ENCODE results near the gene HIKESHI. TPM values are rescaled to one million over a fixed set of nuclear protein-coding genes. Genes with fewer than 3 reads are reported as not detected.
"Not testable (repeated sequence)": the region's sequence is repeated elsewhere in the genome, so short reads cannot be mapped to it uniquely, and the experiment has no call there.

The HIKESHI gene
- total RNA-seq, 2 donors from 2014 or later: 67.5 to 76.3 TPM

DNA sequence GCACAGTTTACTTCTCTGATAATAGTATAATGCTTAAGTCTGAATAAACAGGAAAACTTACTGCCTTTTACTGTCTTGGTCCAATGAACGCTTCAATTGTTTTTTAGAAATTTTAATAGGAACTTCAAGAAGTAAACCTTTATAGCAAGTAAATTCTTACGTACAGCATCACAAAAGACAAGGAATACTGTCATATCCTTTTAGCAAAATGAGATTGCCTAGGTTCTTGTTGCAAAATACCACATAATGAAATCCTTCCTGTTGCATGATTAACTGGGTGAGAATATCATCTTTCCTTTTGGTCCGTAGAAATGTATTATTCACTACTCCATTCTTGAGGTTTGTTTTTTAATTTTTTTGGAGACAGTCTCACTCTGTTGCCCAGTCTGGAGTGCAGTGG is 22.3 kb upstream of the HIKESHI start:
- H3K9ac ChIP-seq (ENCODE audit: extremely low read depth, low read length, poor library complexity, severe bottlenecking): no peak overlapping the region
- H3K27me3 ChIP-seq (ENCODE audit: control insufficient read depth, insufficient read depth, low read length, poor library complexity, severe bottlenecking): no peaks in the 10 kb centered on the region
- H3K9me3 ChIP-seq (ENCODE audit: control insufficient read depth, low read length): no peaks in the 10 kb centered on the region
- Mint-ChIP-seq H3K27me3 (ENCODE audit: insufficient read depth) (no peaks in the 10 kb centered on the region), H3K4me3 (no peak overlapping the region), H3K27ac (no peak overlapping the region), H3K4me1 (peaks cover 2% of the 10 kb centered on the region), H3K9me3 (no peaks in the 10 kb centered on the region), H3K36me3 (ENCODE audit: low read depth) (peaks cover 41% of the 10 kb centered on the region)
- DNase-seq: no peak
- TF ChIP-seq, protein P1, sequence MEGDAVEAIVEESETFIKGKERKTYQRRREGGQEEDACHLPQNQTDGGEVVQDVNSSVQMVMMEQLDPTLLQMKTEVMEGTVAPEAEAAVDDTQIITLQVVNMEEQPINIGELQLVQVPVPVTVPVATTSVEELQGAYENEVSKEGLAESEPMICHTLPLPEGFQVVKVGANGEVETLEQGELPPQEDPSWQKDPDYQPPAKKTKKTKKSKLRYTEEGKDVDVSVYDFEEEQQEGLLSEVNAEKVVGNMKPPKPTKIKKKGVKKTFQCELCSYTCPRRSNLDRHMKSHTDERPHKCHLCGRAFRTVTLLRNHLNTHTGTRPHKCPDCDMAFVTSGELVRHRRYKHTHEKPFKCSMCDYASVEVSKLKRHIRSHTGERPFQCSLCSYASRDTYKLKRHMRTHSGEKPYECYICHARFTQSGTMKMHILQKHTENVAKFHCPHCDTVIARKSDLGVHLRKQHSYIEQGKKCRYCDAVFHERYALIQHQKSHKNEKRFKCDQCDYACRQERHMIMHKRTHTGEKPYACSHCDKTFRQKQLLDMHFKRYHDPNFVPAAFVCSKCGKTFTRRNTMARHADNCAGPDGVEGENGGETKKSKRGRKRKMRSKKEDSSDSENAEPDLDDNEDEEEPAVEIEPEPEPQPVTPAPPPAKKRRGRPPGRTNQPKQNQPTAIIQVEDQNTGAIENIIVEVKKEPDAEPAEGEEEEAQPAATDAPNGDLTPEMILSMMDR (conservative IDR thresholded peaks at IDR 0.05): no peak
- WGBS, 2 experiments (ENCODE audit: insufficient coverage in 1 of 2, insufficient read length in 1 of 2): 100% methylated on average over 2 to 3 of the region's 3 CpGs
- no peak overlapping the region for H3K4me3 ChIP-seq (ENCODE audit: low read length)
- H3K27ac ChIP-seq (ENCODE audit: low read depth, low read length): no peak overlapping the region
- peaks cover 54% of the 10 kb centered on the region for H3K36me3 ChIP-seq (ENCODE audit: control insufficient read depth, insufficient read depth, low read length)
- H3K4me1 ChIP-seq (ENCODE audit: control insufficient read depth, insufficient read depth, low read length): no peaks in the 10 kb centered on the region

GRCh38 chr11:86287468-86287796 is 14.6 kb upstream of the HIKESHI start:
- H3K27me3 Mint-ChIP-seq (ENCODE audit: insufficient read depth): no peaks in the 10 kb centered on the region
- Histone ChIP-seq H3K27me3 (ENCODE audit: control insufficient read depth, insufficient read depth, low read length, poor library complexity, severe bottlenecking) (no peaks in the 10 kb centered on the region), H3K27ac (ENCODE audit: low read depth, low read length) (no peak overlapping the region), H3K4me3 (ENCODE audit: low read length) (no peak overlapping the region), H3K9ac (ENCODE audit: extremely low read depth, low read length, poor library complexity, severe bottlenecking) (no peak overlapping the region), H3K36me3 (ENCODE audit: control insufficient read depth, insufficient read depth, low read length) (peaks cover 6% of the 10 kb centered on the region), H3K4me1 (ENCODE audit: control insufficient read depth, insufficient read depth, low read length) (no peaks in the 10 kb centered on the region), H3K9me3 (ENCODE audit: control insufficient read depth, low read length) (no peaks in the 10 kb centered on the region)
- no peak for DNase-seq
- H3K4me3 Mint-ChIP-seq: no peak overlapping the region
- H3K4me1 Mint-ChIP-seq: no peaks in the 10 kb centered on the region
- H3K27ac Mint-ChIP-seq: no peak overlapping the region
- H3K9me3 Mint-ChIP-seq: no peaks in the 10 kb centered on the region
- WGBS, 2 experiments (ENCODE audit: insufficient coverage in 1 of 2, insufficient read length in 1 of 2): 100% methylated on average over 1 to 2 of the region's 2 CpGs
- TF ChIP-seq, protein P1 (conservative IDR thresholded peaks at IDR 0.05): no peak
- peaks cover 7% of the 10 kb centered on the region for H3K36me3 Mint-ChIP-seq (ENCODE audit: low read depth)

- Mint-ChIP-seq H3K36me3 (ENCODE audit: low read depth) (peaks cover 5% of the 10 kb centered on the region), H3K4me3 (no peak overlapping the region)
- WGBS, 2 experiments (ENCODE audit: insufficient coverage in 1 of 2, insufficient read length in 1 of 2): 90 to 95% methylated on average over 2 to 7 of the region's 7 CpGs
These were observed 13.1 kb upstream of the HIKESHI start for GRCh38 chr11:86288776-86289507.

DNA sequence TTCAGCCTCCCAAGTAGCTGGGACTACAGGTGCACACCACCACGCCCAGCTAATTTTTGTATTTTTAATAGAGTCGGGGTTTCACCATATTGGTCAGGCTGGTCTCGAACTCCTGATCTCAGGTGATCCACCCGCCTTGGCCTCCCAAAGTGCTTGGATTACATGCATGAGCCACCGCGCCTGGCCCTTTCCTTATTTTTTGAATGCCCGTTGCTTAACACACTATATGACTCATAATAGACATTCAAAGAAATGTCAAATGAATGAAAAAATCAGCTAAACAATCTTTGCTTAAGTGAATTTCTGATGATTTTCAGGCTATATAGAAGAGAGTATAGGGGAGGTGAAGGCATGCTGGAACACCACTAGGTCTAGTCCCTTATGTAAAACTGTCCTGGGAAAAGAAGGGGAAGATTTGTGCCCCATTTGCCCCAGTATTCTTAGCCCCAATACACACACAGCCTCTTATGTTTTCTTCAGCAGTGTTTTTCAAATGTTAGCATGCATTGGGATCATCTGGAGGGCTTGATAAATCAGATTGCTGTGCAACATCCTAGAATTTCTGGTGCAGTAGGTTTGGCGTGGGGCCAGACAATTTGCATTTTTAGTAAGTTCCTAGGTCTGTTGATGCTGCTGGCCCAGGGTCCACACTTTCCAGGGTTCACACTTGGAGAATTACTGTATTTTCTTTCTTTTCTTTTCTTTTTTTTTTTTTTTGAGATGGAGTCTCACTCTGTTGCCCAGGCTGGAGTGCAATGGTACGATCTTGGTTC is 12.3 kb upstream of the HIKESHI start:
- not testable (repeated sequence) for DNase-seq; H3K9me3 Mint-ChIP-seq; H3K4me3 ChIP-seq (ENCODE audit: low read length); H3K27ac ChIP-seq (ENCODE audit: low read depth, low read length); H3K27ac Mint-ChIP-seq; H3K36me3 Mint-ChIP-seq (ENCODE audit: low read depth); H3K9ac ChIP-seq (ENCODE audit: extremely low read depth, low read length, poor library complexity, severe bottlenecking); H3K27me3 Mint-ChIP-seq (ENCODE audit: insufficient read depth); H3K36me3 ChIP-seq (ENCODE audit: control insufficient read depth, insufficient read depth, low read length); H3K4me3 Mint-ChIP-seq; H3K4me1 Mint-ChIP-seq; H3K4me1 ChIP-seq (ENCODE audit: control insufficient read depth, insufficient read depth, low read length); H3K9me3 ChIP-seq (ENCODE audit: control insufficient read depth, low read length); H3K27me3 ChIP-seq (ENCODE audit: control insufficient read depth, insufficient read depth, low read length, poor library complexity, severe bottlenecking)
- WGBS, 2 experiments (ENCODE audit: insufficient coverage in 1 of 2, insufficient read length in 1 of 2): 89 to 96% methylated on average over 1 to 9 of the region's 9 CpGs

More at GRCh38 chr11:86288776-86289507, 13.1 kb upstream of the HIKESHI start:
- H3K36me3 ChIP-seq (ENCODE audit: control insufficient read depth, insufficient read depth, low read length): peaks cover 2% of the 10 kb centered on the region
- H3K27me3 ChIP-seq (ENCODE audit: control insufficient read depth, insufficient read depth, low read length, poor library complexity, severe bottlenecking): no peaks in the 10 kb centered on the region
- TF ChIP-seq, protein P1 (conservative IDR thresholded peaks at IDR 0.05): no peak
- no peak overlapping the region for H3K27ac ChIP-seq (ENCODE audit: low read depth, low read length)
- peak; percentile 47 for DNase-seq
- Mint-ChIP-seq H3K9me3 (no peaks in the 10 kb centered on the region), H3K27ac (no peak overlapping the region), H3K27me3 (ENCODE audit: insufficient read depth) (no peaks in the 10 kb centered on the region), H3K4me1 (no peaks in the 10 kb centered on the region)
- H3K4me1 ChIP-seq (ENCODE audit: control insufficient read depth, insufficient read depth, low read length): no peaks in the 10 kb centered on the region
- H3K9me3 ChIP-seq (ENCODE audit: control insufficient read depth, low read length): no peaks in the 10 kb centered on the region
- H3K4me3 ChIP-seq (ENCODE audit: low read length): no peak overlapping the region
- H3K9ac ChIP-seq (ENCODE audit: extremely low read depth, low read length, poor library complexity, severe bottlenecking): no peak overlapping the region

Data from endodermal cell (in vitro differentiated cells).